Measurements from ENCODE around the gene CLTA. TPM values are rescaled to one million over a fixed set of nuclear protein-coding genes. Genes with fewer than 3 reads are reported as not detected.
A peak's percentile ranks its signal among the peaks of the same experiment; 100 is the strongest.

CLTA gene
- total RNA-seq, 4 donors from 2014 or later, result 165 to 247 (median 223) TPM

- peak overlapping the region; percentile 24 to 51 (median 42) for H3K4me3 ChIP-seq
- no peaks in the 10 kb centered on the region for H3K9me3 ChIP-seq
- 16 to 37% methylated on average over 12 of the region's 12 CpGs for WGBS, 2 donors
- H3K4me1 ChIP-seq, result peaks cover 0 to 35% (median 9%) of the 10 kb centered on the region in 4 donors
- no peak for DNase-seq (ENCODE audit: low spot score in 2 of 2)
- no peak for TF ChIP-seq POLR2A (IDR thresholded peaks at IDR 0.05)
- TF ChIP-seq EP300 (IDR thresholded peaks at IDR 0.05), result no peak
- TF ChIP-seq CTCF (IDR thresholded peaks at IDR 0.05), result no peak
- H3K27ac ChIP-seq, result peak overlapping the region in 3 of 4 donors; percentile 15 to 79 (median 62)
- H3K27me3 ChIP-seq, result peaks cover 0 to 2% of the 10 kb centered on the region in 2 donors
- H3K36me3 ChIP-seq, result no peaks in the 10 kb centered on the region
Observed at GRCh38 chr9:36165826-36166167, 24.9 kb upstream of the CLTA start.

- Histone ChIP-seq H3K4me1 (peaks cover 0 to 35% (median 9%) of the 10 kb centered on the region in 4 donors), H3K27ac (peak overlapping the region in 3 of 4 donors; percentile 15 to 79 (median 62)), H3K27me3 (peaks cover 0 to 2% of the 10 kb centered on the region in 2 donors), H3K9me3 (no peaks in the 10 kb centered on the region), H3K36me3 (no peaks in the 10 kb centered on the region), H3K4me3 (peak overlapping the region; percentile 24 to 51 (median 42))
- WGBS, 2 donors, result 1 to 3% methylated on average over 46 to 57 of the region's 58 CpGs
- TF ChIP-seq EP300 (IDR thresholded peaks at IDR 0.05) (peak in 1 of 2 donors; percentile 62), POLR2A (IDR thresholded peaks at IDR 0.05) (no peak), CTCF (IDR thresholded peaks at IDR 0.05) (peak; percentile 96 to 97 (median 97))
- peak; percentile 70 to 79 for DNase-seq (ENCODE audit: low spot score in 2 of 2)
Observed at GRCh38 chr9:36166168-36166927, 24.4 kb upstream of the CLTA start.

GRCh38 chr9:36169166-36169565 lies 21.6 kb upstream of the CLTA start, which contains the start of gene CCIN:
Gene CCIN (plus strand): TSS chr9:36169388. CDS start chr9:36169503, 115 bp downstream.
- TF ChIP-seq CTCF (IDR thresholded peaks at IDR 0.05) (no peak), POLR2A (IDR thresholded peaks at IDR 0.05) (no peak), EP300 (IDR thresholded peaks at IDR 0.05) (no peak)
- Histone ChIP-seq H3K9me3 (no peaks in the 10 kb centered on the region), H3K27me3 (peaks cover 0 to 2% of the 10 kb centered on the region in 2 donors), H3K36me3 (no peaks in the 10 kb centered on the region), H3K27ac (no peak within 1 kb of the TSS), H3K4me1 (peaks cover 0 to 21% (median 0%) of the 10 kb centered on the region in 4 donors), H3K4me3 (no peak within 1 kb of the TSS)
- 90 to 91% methylated on average over 6 of the region's 6 CpGs for WGBS, 2 donors
- DNase-seq (ENCODE audit: low spot score in 2 of 2), result no peak

DNA sequence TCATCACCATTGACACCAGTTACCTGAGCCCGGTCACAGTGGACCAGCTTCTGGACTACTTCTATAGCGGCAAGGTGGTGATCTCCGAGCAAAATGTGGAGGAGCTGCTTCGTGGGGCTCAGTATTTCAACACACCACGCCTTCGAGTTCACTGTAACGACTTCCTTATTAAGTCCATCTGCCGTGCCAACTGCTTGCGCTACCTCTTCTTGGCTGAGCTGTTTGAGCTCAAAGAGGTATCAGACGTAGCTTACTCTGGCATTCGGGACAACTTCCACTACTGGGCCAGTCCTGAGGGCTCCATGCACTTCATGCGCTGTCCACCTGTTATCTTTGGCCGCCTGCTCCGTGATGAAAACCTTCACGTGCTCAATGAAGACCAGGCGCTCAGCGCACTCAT lies 21.0 kb upstream of the CLTA start:
- H3K36me3 ChIP-seq, result no peaks in the 10 kb centered on the region
- H3K27me3 ChIP-seq, result peaks cover 0 to 2% of the 10 kb centered on the region in 2 donors
- H3K4me3 ChIP-seq, result no peak overlapping the region
- TF ChIP-seq EP300 (IDR thresholded peaks at IDR 0.05), result no peak
- TF ChIP-seq CTCF (IDR thresholded peaks at IDR 0.05), result no peak
- TF ChIP-seq POLR2A (IDR thresholded peaks at IDR 0.05), result no peak
- H3K4me1 ChIP-seq, result peaks cover 0 to 21% (median 0%) of the 10 kb centered on the region in 4 donors
- WGBS, 2 donors, result 91 to 94% methylated on average over 17 of the region's 17 CpGs
- no peaks in the 10 kb centered on the region for H3K9me3 ChIP-seq
- no peak overlapping the region for H3K27ac ChIP-seq
- DNase-seq (ENCODE audit: low spot score in 2 of 2), result no peak

DNA sequence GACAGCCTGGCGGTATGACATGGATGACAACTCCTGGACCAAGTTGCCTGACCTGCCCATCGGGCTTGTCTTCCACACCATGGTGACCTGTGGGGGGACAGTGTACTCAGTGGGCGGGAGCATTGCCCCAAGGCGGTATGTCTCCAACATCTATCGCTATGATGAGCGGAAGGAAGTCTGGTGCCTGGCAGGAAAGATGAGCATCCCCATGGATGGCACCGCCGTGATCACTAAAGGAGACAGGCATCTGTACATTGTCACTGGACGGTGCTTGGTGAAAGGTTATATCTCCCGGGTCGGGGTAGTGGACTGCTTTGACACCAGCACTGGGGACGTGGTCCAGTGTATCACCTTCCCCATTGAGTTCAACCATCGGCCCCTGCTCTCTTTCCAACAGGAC lies 20.2 kb upstream of the CLTA start:
- H3K9me3 ChIP-seq, result no peaks in the 10 kb centered on the region
- H3K4me3 ChIP-seq, result no peak overlapping the region
- no peak overlapping the region for H3K27ac ChIP-seq
- TF ChIP-seq CTCF (IDR thresholded peaks at IDR 0.05) (no peak), EP300 (IDR thresholded peaks at IDR 0.05) (no peak), POLR2A (IDR thresholded peaks at IDR 0.05) (no peak)
- H3K4me1 ChIP-seq, result peaks cover 0 to 16% (median 0%) of the 10 kb centered on the region in 4 donors
- no peak for DNase-seq (ENCODE audit: low spot score in 2 of 2)
- 95 to 96% methylated on average over 11 to 12 of the region's 13 CpGs for WGBS, 2 donors
- H3K27me3 ChIP-seq, result peaks cover 0 to 2% of the 10 kb centered on the region in 2 donors
- H3K36me3 ChIP-seq, result no peaks in the 10 kb centered on the region
